HCT116 (cell line): ENCODE results near the gene HVCN1. TPM values are rescaled to one million over a fixed set of nuclear protein-coding genes. Genes with fewer than 3 reads are reported as not detected.

ENCODE experiments used
- ATAC-seq: fragments of 200-7000 bp; cut with Tn5 transposase; 2 replicates; pipeline ENCODE4 v1.9.1; 2020; ENCODE audit warnings: mild to moderate bottlenecking, moderate library complexity
- BruUV-seq: library from RNA; stranded (reverse); fragments of 400-500 nt; replicated peaks from 2 replicates; lab custom pipeline; 2021; lab: Mats Ljungman, UMichigan
- CTCF ChIA-PET: fragments of 300-600 bp; sonication (Branson Sonifier 250); formaldehyde crosslinking; loops from one replicate; lab custom pipeline; 2021; ENCODE audit warnings: antibody characterized with exemption; lab: Charles Lee
- POLR2A ChIA-PET: fragments of 300-600, 350-600 bp; sonication (Branson Sonifier 250); formaldehyde crosslinking; loops from one replicate; lab custom pipeline; 2021; ENCODE audit warnings: antibody characterized with exemption; lab: Charles Lee
- RAD21 ChIA-PET, 2 experiments: fragments of 300-600 bp; sonication (Branson Sonifier 250); formaldehyde crosslinking; loops; one replicate each; lab custom pipeline; 2023; ENCODE audit warnings: low total read pairs in 2 of 2; ENCODE audit not compliant: uncharacterized antibody in 2 of 2, unreplicated experiment in 2 of 2, low non-redundant PET in 1 of 2; lab: Charles Lee
- DNase-seq: peaks from one replicate; pipeline ENCODE4 v3.0.0-alpha.2; 2010; ENCODE audit warnings: low read depth, low spot score
- H2AFZ ChIP-seq: fragments of 200-600 bp; shearing (Covaris generic), sonication (generic); 2 replicates; pipeline ENCODE4 v1.6.1; 2017; ENCODE audit warnings: low read depth, mixed run types, mixed read lengths, antibody characterized with exemption, low read length; ENCODE audit not compliant: poor library complexity, severe bottlenecking
- H3K27ac ChIP-seq: 2 replicates; pipeline ENCODE4 v1.5.1; 2012; ENCODE audit warnings: low read depth, low read length
- H3K27me3 ChIP-seq: fragments of 200-600 bp; sonication (generic); 2 replicates; pipeline ENCODE4 v1.6.1; 2016; ENCODE audit warnings: mixed run types, low read length, mixed read lengths; ENCODE audit not compliant: insufficient read depth
- H3K36me3 ChIP-seq, 2 experiments: fragments of 200-500 bp in 1 of 2; fragments of 200-600 bp in 1 of 2; sonication (Bioruptor generic) in 1 of 2; sonication (generic) in 1 of 2; 2 replicates each; pipeline versions ENCODE4 v1.5.1 to v1.6.1; 2014 to 2016; ENCODE audit warnings: low read length in 2 of 2, inconsistent platforms in 1 of 2, mixed read lengths in 1 of 2, mixed run types in 1 of 2; ENCODE audit not compliant: insufficient read depth in 2 of 2, control insufficient read depth in 1 of 2
- H3K4me1 ChIP-seq, 2 experiments: fragments of 200-600 bp in 1 of 2; sonication (generic) in 1 of 2; 2 replicates each; pipeline versions ENCODE4 v1.5.1 to v1.6.1; 2012 to 2017; ENCODE audit warnings: low read length in 2 of 2, inconsistent platforms in 1 of 2, mild to moderate bottlenecking in 1 of 2, mixed read lengths in 1 of 2, mixed run types in 1 of 2, moderate library complexity in 1 of 2; ENCODE audit not compliant: insufficient read depth in 2 of 2, control insufficient read depth in 1 of 2
- H3K4me2 ChIP-seq: fragments of 200-600 bp; sonication (generic); 2 replicates; pipeline ENCODE4 v1.6.1; 2017; ENCODE audit warnings: mixed run types, low read length, mixed read lengths
- H3K4me3 ChIP-seq, 2 experiments: fragments of 200-600 bp in 1 of 2; sonication (generic) in 1 of 2; replicated peaks in 1 of 2; 2 replicates each; pipeline ENCODE4 v1.5.1; 2011 to 2016; ENCODE audit warnings: low read length in 2 of 2, control low read depth in 1 of 2, low read depth in 1 of 2, mild to moderate bottlenecking in 1 of 2, mixed read lengths in 1 of 2, mixed run types in 1 of 2
- H3K79me2 ChIP-seq: fragments of 200-600 bp; sonication (generic); 2 replicates; pipeline ENCODE4 v1.6.1; 2017; ENCODE audit warnings: mild to moderate bottlenecking, mixed run types, low read length, moderate library complexity, mixed read lengths; ENCODE audit not compliant: insufficient read depth
- H3K9ac ChIP-seq: fragments of 200-600 bp; sonication (generic); 2 replicates; pipeline ENCODE4 v1.6.1; 2016; ENCODE audit warnings: low read length, mixed read lengths
- H3K9me2 ChIP-seq: fragments of 200-600 bp; sonication (generic), shearing (Covaris generic); 2 replicates; pipeline ENCODE4 v1.6.1; 2017; ENCODE audit warnings: mixed run types, mild to moderate bottlenecking, moderate library complexity; ENCODE audit not compliant: insufficient read depth
- H3K9me3 ChIP-seq, 2 experiments: fragments of 200-500 bp in 1 of 2; fragments of 200-600 bp in 1 of 2; sonication (Bioruptor generic) in 1 of 2; sonication (generic) in 1 of 2; 2 replicates each; pipeline ENCODE4 v1.6.1; 2014 to 2017; ENCODE audit warnings: low read length in 2 of 2, mixed read lengths in 2 of 2, inconsistent platforms in 1 of 2, low read depth in 1 of 2, mild to moderate bottlenecking in 1 of 2, mixed run types in 1 of 2, moderate library complexity in 1 of 2; ENCODE audit not compliant: control insufficient read depth in 1 of 2, insufficient read depth in 1 of 2
- H4K20me1 ChIP-seq: fragments of 200-600 bp; sonication (generic), shearing (Covaris generic); 2 replicates; pipeline ENCODE4 v1.6.1; 2017; ENCODE audit warnings: mixed run types, mild to moderate bottlenecking, moderate library complexity; ENCODE audit not compliant: insufficient read depth
- CBX3 ChIP-seq: IDR thresholded peaks from 2 replicates; pipeline ENCODE4 v1.6.1; 2012; ENCODE audit warnings: low read depth
- CTCF ChIP-seq, 3 experiments: fragments of 200-600 bp in 1 of 3; sonication (generic) in 1 of 3; IDR thresholded peaks in 2 of 3; conservative IDR thresholded peaks in 1 of 3; 2 replicates each; pipeline ENCODE4 v1.5.1; 2012 to 2017; ENCODE audit warnings: low read depth in 2 of 3, low read length in 2 of 3, antibody characterized with exemption in 1 of 3, borderline replicate concordance in 1 of 3, control low read depth in 1 of 3, mild to moderate bottlenecking in 1 of 3, mixed read lengths in 1 of 3, mixed run types in 1 of 3, moderate library complexity in 1 of 3; ENCODE audit not compliant: insufficient read depth in 1 of 3
- EGR1 ChIP-seq: IDR thresholded peaks from 2 replicates; pipeline ENCODE4 v1.6.1; 2012; ENCODE audit warnings: low read depth
- ELF1 ChIP-seq: IDR thresholded peaks from 2 replicates; pipeline ENCODE4 v1.6.1; 2012; ENCODE audit warnings: low read depth, borderline replicate concordance
- FOSL1 ChIP-seq: IDR thresholded peaks from 2 replicates; pipeline ENCODE4 v1.6.1; 2012; ENCODE audit warnings: low read depth
- MAX ChIP-seq: IDR thresholded peaks from 2 replicates; pipeline ENCODE4 v1.6.1; 2012
- POLR2A ChIP-seq: IDR thresholded peaks from 2 replicates; pipeline ENCODE4 v1.7.0; 2011; ENCODE audit warnings: borderline replicate concordance; ENCODE audit not compliant: insufficient read depth, insufficient read length; ENCODE audit errors: extremely low read depth
- POLR2AphosphoS5 ChIP-seq: IDR thresholded peaks from 2 replicates; pipeline ENCODE4 v1.6.1; 2011; ENCODE audit warnings: mild to moderate bottlenecking, low read depth, low read length, moderate library complexity
- RAD21 ChIP-seq: IDR thresholded peaks from 2 replicates; pipeline ENCODE4 v1.6.1; 2012; ENCODE audit warnings: low read depth, mild to moderate bottlenecking
- TCF7L2 ChIP-seq: IDR thresholded peaks from 2 replicates; pipeline ENCODE4 v1.7.0; 2011; ENCODE audit warnings: borderline replicate concordance, inconsistent platforms; ENCODE audit not compliant: insufficient read depth, insufficient read length; ENCODE audit errors: extremely low read depth
- YY1 ChIP-seq: IDR thresholded peaks from 2 replicates; pipeline ENCODE4 v1.6.1; 2011; ENCODE audit warnings: low read length, low read depth, moderate library complexity, mild to moderate bottlenecking; ENCODE audit not compliant: insufficient replicate concordance; ENCODE audit errors: extremely low read depth
- ZBTB33 ChIP-seq: IDR thresholded peaks from 2 replicates; pipeline ENCODE4 v1.6.1; 2011; ENCODE audit warnings: mild to moderate bottlenecking, low read length, moderate library complexity; ENCODE audit not compliant: insufficient replicate concordance; ENCODE audit errors: extremely low read depth
- ZFX ChIP-seq: fragments of 450-650 bp; IDR thresholded peaks from 2 replicates; pipeline ENCODE4 v1.6.1; 2017
- intact Hi-C: fragments of 100-400 bp; cut with micrococcal nuclease; formaldehyde crosslinking; loops from 2 replicates; pipeline ENCODE4 v1.10.0; 2022
- total RNA-seq: library from RNA; stranded (reverse); gene quantifications from one replicate; pipeline ENCODE4 v1.2.1, GENCODE V29; 2021; ENCODE audit not compliant: unreplicated experiment

The HVCN1 gene
- total RNA-seq, 1 experiment from 2014 or later, result 0.15 TPM

GRCh38 chr12:110661337-110661972, 27.5 kb downstream of the HVCN1 start:
- CTCF ChIA-PET, result no interaction called here
- no peaks in the 10 kb centered on the region for H3K9me2 ChIP-seq
- no peaks in the 10 kb centered on the region for H3K4me1 ChIP-seq
- POLR2A ChIA-PET, result no interaction called here
- TF ChIP-seq CBX3, result no peak
- no peak for TF ChIP-seq ZFX
- no peak for TF ChIP-seq POLR2A
- TF ChIP-seq MAX, result no peak
- TF ChIP-seq RAD21, result no peak
- TF ChIP-seq EGR1, result no peak
- no peak for TF ChIP-seq CTCF (IDR thresholded peaks at IDR 0.05 in 2 of 3, conservative IDR thresholded peaks at IDR 0.05 in 1 of 3; ENCODE audit: borderline replicate concordance in 1 of 3, insufficient read depth in 1 of 3, low read depth in 2 of 3, low read length in 2 of 3)
- no peaks in the 10 kb centered on the region for H3K9me3 ChIP-seq
- intact Hi-C loops, result no loop called here
- H2AFZ ChIP-seq, result no peak overlapping the region
- no peak overlapping the region for H3K4me3 ChIP-seq
- H3K36me3 ChIP-seq, result no peaks in the 10 kb centered on the region
- H3K27me3 ChIP-seq, result no peaks in the 10 kb centered on the region
- H3K79me2 ChIP-seq, result no peaks in the 10 kb centered on the region
- no TSS peak for BruUV-seq
- no peak overlapping the region for H3K9ac ChIP-seq
- no peak overlapping the region for H3K27ac ChIP-seq
- DNase-seq (no peak), ATAC-seq (no peak)
- no peak overlapping the region for H3K4me2 ChIP-seq
- RAD21 ChIA-PET, result no interaction called here
- H4K20me1 ChIP-seq, result no peaks in the 10 kb centered on the region

GRCh38 chr12:110658878-110659277, 30.0 kb downstream of the HVCN1 start:
- Histone ChIP-seq H3K27ac (no peak overlapping the region), H3K9me2 (no peaks in the 10 kb centered on the region), H2AFZ (no peak overlapping the region)
- ChIA-PET CTCF (no interaction called here), POLR2A (no interaction called here)
- DNase-seq, result no peak
- no peak for TF ChIP-seq FOSL1
- TF ChIP-seq EGR1, result no peak
- TF ChIP-seq YY1, result no peak
- no peak for TF ChIP-seq TCF7L2
- no peak for TF ChIP-seq POLR2A
- TF ChIP-seq ZBTB33, result no peak
- TF ChIP-seq ELF1, result no peak
- no peak for TF ChIP-seq POLR2AphosphoS5
- TF ChIP-seq, all 23 proteins: peak for 0
- H3K4me2 ChIP-seq, result no peak overlapping the region
- H3K9ac ChIP-seq, result no peak overlapping the region
- intact Hi-C loops, result no loop called here
- H3K4me3 ChIP-seq, result no peak overlapping the region
- H3K79me2 ChIP-seq, result no peaks in the 10 kb centered on the region
- no TSS peak for BruUV-seq
- no peaks in the 10 kb centered on the region for H3K27me3 ChIP-seq
- H3K36me3 ChIP-seq, result no peaks in the 10 kb centered on the region
- no peaks in the 10 kb centered on the region for H3K9me3 ChIP-seq
- H3K4me1 ChIP-seq, result no peaks in the 10 kb centered on the region
- no peak for ATAC-seq
- RAD21 ChIA-PET, result no interaction called here
- H4K20me1 ChIP-seq, result no peaks in the 10 kb centered on the region
